H1 (cell line): ENCODE measurements around the gene PANX2. TPM values are rescaled to one million over a fixed set of nuclear protein-coding genes. Genes with fewer than 3 reads are reported as not detected.

ENCODE experiments used
- CTCF ChIA-PET: fragments of 300-600 bp; sonication (Branson Sonifier 250); formaldehyde crosslinking; loops from one replicate; lab custom pipeline; 2021; ENCODE audit not compliant: partially characterized antibody; lab: Charles Lee
- POLR2A ChIA-PET: fragments of 300-600 bp; sonication (Branson Sonifier 250); formaldehyde crosslinking; loops from one replicate; lab custom pipeline; 2021; ENCODE audit warnings: inconsistent platforms; ENCODE audit not compliant: partially characterized antibody; lab: Charles Lee
- DNase-seq, 2 experiments: peaks; one replicate each; pipeline versions ENCODE4 v3.0.0 to v3.0.0-alpha.2; 2010 to 2022; ENCODE audit warnings: low spot score in 2 of 2, low read depth in 1 of 2, mixed read lengths in 1 of 2
- FAIRE-seq: peaks from 2 replicates; lab custom pipeline; 2011; peaks lifted over from hg19 to GRCh38; lab: Jason Lieb, UNC
- H2AFZ ChIP-seq: 2 replicates; pipeline ENCODE4 v1.8.1; 2012; ENCODE audit warnings: low read length, inconsistent platforms
- H2AK5ac ChIP-seq: 2 replicates; pipeline ENCODE4 v1.6.1; 2013; ENCODE audit warnings: low read depth, low read length
- H2BK120ac ChIP-seq: replicated peaks from 2 replicates; pipeline ENCODE3; 2013; ENCODE audit warnings: low read depth, low read length, inconsistent platforms
- H2BK12ac ChIP-seq: 2 replicates; pipeline ENCODE4 v1.6.1; 2013; ENCODE audit warnings: low read depth, low read length
- H2BK15ac ChIP-seq: 2 replicates; pipeline ENCODE4 v1.6.1; 2013; ENCODE audit warnings: low read length
- H2BK20ac ChIP-seq: 2 replicates; pipeline ENCODE4 v1.6.1; 2013; ENCODE audit warnings: low read length
- H2BK5ac ChIP-seq: 2 replicates; pipeline ENCODE4 v1.6.1; 2013; ENCODE audit warnings: low read depth, low read length
- H3K14ac ChIP-seq: 2 replicates; pipeline ENCODE4 v1.6.1; 2013; ENCODE audit warnings: inconsistent platforms; ENCODE audit not compliant: insufficient read length
- H3K18ac ChIP-seq: 2 replicates; pipeline ENCODE4 v1.6.1; 2013; ENCODE audit warnings: low read length; ENCODE audit errors: extremely low read depth
- H3K23ac ChIP-seq: 2 replicates; pipeline ENCODE4 v1.6.1; 2013; ENCODE audit warnings: inconsistent platforms; ENCODE audit not compliant: insufficient read length
- H3K23me2 ChIP-seq: 2 replicates; pipeline ENCODE4 v1.6.1; 2013; ENCODE audit warnings: low read depth, low read length
- H3K27ac ChIP-seq: 2 replicates; pipeline ENCODE4 v1.6.1; 2011; ENCODE audit warnings: low read depth, low read length, inconsistent platforms
- H3K27me3 ChIP-seq, 4 experiments: replicated peaks in 1 of 4; 1 replicate in 1 of 4; 2 replicates in 3 of 4; pipeline versions ENCODE4 v1.6.1 to v1.8.1; 2011 to 2013; ENCODE audit warnings: low read length in 3 of 4, mild to moderate bottlenecking in 3 of 4, inconsistent platforms in 2 of 4, mixed read lengths in 2 of 4, moderate library complexity in 1 of 4; ENCODE audit not compliant: control insufficient read depth in 3 of 4, insufficient read depth in 3 of 4; ENCODE audit errors: extremely low read depth in 1 of 4
- H3K36me3 ChIP-seq, 4 experiments: 2 replicates each; pipeline versions ENCODE4 v1.6.1 to v1.8.1; 2011 to 2013; ENCODE audit warnings: mild to moderate bottlenecking in 4 of 4, low read length in 3 of 4, moderate library complexity in 2 of 4, control low read depth in 1 of 4, inconsistent platforms in 1 of 4; ENCODE audit not compliant: insufficient read depth in 4 of 4, control insufficient read depth in 2 of 4
- H3K4ac ChIP-seq: replicated peaks from 2 replicates; pipeline ENCODE3; 2013; ENCODE audit warnings: low read length, low read depth, mixed read lengths, inconsistent platforms; ENCODE audit not compliant: insufficient read length
- H3K4me1 ChIP-seq, 4 experiments: replicated peaks in 1 of 4; 1 replicate in 1 of 4; 2 replicates in 3 of 4; pipeline versions ENCODE4 v1.6.1 to v1.8.1; 2011 to 2013; ENCODE audit warnings: low read length in 3 of 4, inconsistent platforms in 2 of 4, mixed read lengths in 1 of 4; ENCODE audit not compliant: insufficient read depth in 4 of 4, control insufficient read depth in 3 of 4
- H3K4me2 ChIP-seq, 2 experiments: 2 replicates each; pipeline versions ENCODE4 v1.6.1 to v1.8.1; 2011 to 2013; ENCODE audit warnings: low read depth in 2 of 2, low read length in 2 of 2, control low read depth in 1 of 2, inconsistent platforms in 1 of 2, mild to moderate bottlenecking in 1 of 2; ENCODE audit not compliant: insufficient read depth in 1 of 2
- H3K4me3 ChIP-seq, 4 experiments: fragments of 200-600, 300-600 bp in 1 of 4; sonication (generic), shearing (Covaris generic), sonication (Bioruptor Twin) in 1 of 4; 2 replicates each; pipeline versions ENCODE4 v1.5.1 to v1.8.1; 2011 to 2016; ENCODE audit warnings: low read length in 4 of 4, low read depth in 3 of 4, control low read depth in 2 of 4, inconsistent platforms in 2 of 4, mild to moderate bottlenecking in 2 of 4, mixed read lengths in 1 of 4, moderate library complexity in 1 of 4; ENCODE audit not compliant: insufficient read depth in 2 of 4; ENCODE audit errors: extremely low read depth in 1 of 4
- H3K56ac ChIP-seq: replicated peaks from 2 replicates; pipeline ENCODE3; 2013; ENCODE audit warnings: low read depth, mild to moderate bottlenecking, mixed read lengths, low read length, inconsistent platforms; ENCODE audit not compliant: insufficient read length
- H3K79me1 ChIP-seq: 2 replicates; pipeline ENCODE4 v1.6.1; 2013; ENCODE audit warnings: low read depth, low read length, control low read depth
- H3K79me2 ChIP-seq, 2 experiments: 2 replicates each; pipeline versions ENCODE4 v1.6.1 to v1.8.1; 2012 to 2013; ENCODE audit warnings: low read length in 2 of 2, mild to moderate bottlenecking in 2 of 2, inconsistent platforms in 1 of 2; ENCODE audit not compliant: insufficient read depth in 2 of 2, control insufficient read depth in 1 of 2
- H3K9ac ChIP-seq, 4 experiments: replicated peaks in 1 of 4; 1 replicate in 1 of 4; 2 replicates in 3 of 4; pipeline versions ENCODE4 v1.6.1 to v1.8.1; 2011 to 2013; ENCODE audit warnings: low read depth in 3 of 4, low read length in 3 of 4, control low read depth in 2 of 4, mild to moderate bottlenecking in 2 of 4, moderate library complexity in 2 of 4, inconsistent platforms in 1 of 4; ENCODE audit errors: extremely low read depth in 1 of 4
- H3K9me3 ChIP-seq, 2 experiments: 2 replicates each; pipeline versions ENCODE4 v1.6.1 to v1.8.1; 2012 to 2013; ENCODE audit warnings: mild to moderate bottlenecking in 2 of 2, moderate library complexity in 2 of 2, control low read depth in 1 of 2, inconsistent platforms in 1 of 2, low read depth in 1 of 2, low read length in 1 of 2, mixed read lengths in 1 of 2; ENCODE audit not compliant: insufficient read depth in 2 of 2
- H4K20me1 ChIP-seq, 2 experiments: replicated peaks in 1 of 2; 2 replicates each; pipeline versions ENCODE3 to v1.8.1; 2011 to 2013; ENCODE audit warnings: inconsistent platforms in 2 of 2, low read length in 2 of 2, mild to moderate bottlenecking in 1 of 2; ENCODE audit not compliant: insufficient read depth in 2 of 2, control insufficient read depth in 1 of 2
- H4K5ac ChIP-seq: 2 replicates; pipeline ENCODE4 v1.6.1; 2013; ENCODE audit warnings: low read length, low read depth, mixed read lengths, inconsistent platforms; ENCODE audit not compliant: insufficient read length
- H4K8ac ChIP-seq: 2 replicates; pipeline ENCODE4 v1.8.0; 2013; ENCODE audit warnings: mild to moderate bottlenecking, moderate library complexity, low read length, inconsistent platforms; ENCODE audit not compliant: insufficient read depth; ENCODE audit errors: extremely low read depth
- H4K91ac ChIP-seq: replicated peaks from 2 replicates; pipeline ENCODE3; 2013; ENCODE audit warnings: low read length, mixed read lengths, inconsistent platforms; ENCODE audit not compliant: insufficient read length
- CBX5 ChIP-seq: fragments of 300-800, 300-1000 bp; sonication (generic); IDR thresholded peaks from 2 replicates; pipeline ENCODE4 v1.7.1; 2016; ENCODE audit warnings: antibody characterized with exemption, low read length, low read depth
- SIN3A ChIP-seq, 2 experiments: IDR thresholded peaks in 1 of 2; conservative IDR thresholded peaks in 1 of 2; 2 replicates each; pipeline ENCODE4 v1.6.1; 2011 to 2012; ENCODE audit warnings: low read length in 2 of 2, improper control_type of control experiment in 1 of 2, low read depth in 1 of 2, mild to moderate bottlenecking in 1 of 2
- TAF7 ChIP-seq: optimal IDR thresholded peaks from 2 replicates; pipeline ENCODE3; 2011; ENCODE audit warnings: low read depth, mild to moderate bottlenecking, inconsistent platforms, low read length, moderate library complexity, borderline replicate concordance
- WGBS, 2 experiments: shearing (Covaris generic) in 1 of 2; methylation state at CpG; one replicate each; pipeline versions ENCODE4 v1.1.6 to v1.1.7; 2013 to 2015; ENCODE audit warnings: low lambda C conversion rate in 2 of 2, mixed read lengths in 2 of 2, inconsistent platforms in 1 of 2, low coverage in 1 of 2, missing lambda C conversion rate in 1 of 2; ENCODE audit not compliant: insufficient replicate concordance in 2 of 2, insufficient coverage in 1 of 2, insufficient read length in 1 of 2; ENCODE audit errors: extremely low coverage in 1 of 2, missing lambda C conversion rate in 1 of 2; 5-methylcytosine and 5-hydroxymethylcytosine counted together
- polyA plus RNA-seq, 7 experiments: library from polyadenylated mRNA; depleted of rRNA in 3 of 7; stranded (reverse) in 5 of 7; unstranded in 2 of 7; fragments of >200 nt in 5 of 7; fragments of 200-250 nt in 2 of 7; gene quantifications; 1 replicate in 5 of 7; 2 replicates in 1 of 7; 4 replicates in 1 of 7; pipeline versions ENCODE4 v1.2.1 to v1.2.3, GENCODE V29; 2011 to 2013; ENCODE audit warnings: missing spikeins in 2 of 7, mixed read lengths in 2 of 7
- total RNA-seq: library from RNA; stranded (reverse); fragmentation: NEBNext Ultra II Directional; extraction: Animal tissue kit (Norgen Biotek cat#: 25700); gene quantifications from 2 replicates; pipeline ENCODE4 v1.2.1, GENCODE V29; 2021

Gene PANX2
- total and polyA plus RNA-seq, 2 of the 8 experiments (the other 6 are each of a cell fraction or from before 2014, with no cell fraction given) = 3.5 to 5.0 TPM

- Histone ChIP-seq H3K27me3 (no peaks in the 10 kb centered on the region), H3K4me1 (peaks cover 0 to 11% (median 2%) of the 10 kb centered on the region in 4 experiments; a peak in 3 of 7 replicates), H3K4ac (no peak overlapping the region), H3K27ac (no peak overlapping the region), H2BK12ac (no peak overlapping the region), H4K5ac (no peak overlapping the region), H3K9ac (no peak overlapping the region), H3K23me2 (no peaks in the 10 kb centered on the region), H3K9me3 (no peaks in the 10 kb centered on the region; a peak in 1 of 4 replicates), H2BK20ac (no peak overlapping the region), H4K91ac (no peak overlapping the region), H3K79me2 (no peaks in the 10 kb centered on the region; a peak in 1 of 4 replicates), H3K4me2 (no peak overlapping the region), H2BK120ac (no peak overlapping the region), H3K56ac (no peak overlapping the region), H3K14ac (no peak overlapping the region), H3K36me3 (peaks cover 7 to 41% (median 29%) of the 10 kb centered on the region in 4 experiments), H2AFZ (no peak overlapping the region), H2BK5ac (no peak overlapping the region), H2BK15ac (no peak overlapping the region), H3K79me1 (peaks cover 2% of the 10 kb centered on the region; the same call in 1 of the 2 replicates), H3K18ac (no peak overlapping the region; the same call in 1 of the 2 replicates), H2AK5ac (no peak overlapping the region), H3K23ac (no peak overlapping the region), H4K8ac (peak overlapping the region; percentile 62), H4K20me1 (peaks cover 7 to 32% of the 10 kb centered on the region in 2 experiments), H3K4me3 (no peak overlapping the region)
- CTCF ChIA-PET = interaction anchor here (1.2 to 9.2 kb wide), 5 partner anchors 11 to 72 kb away, joined by 4 to 77 read pairs (median 6); no protein-coding TSS in a partner anchor
- FAIRE-seq (no peak), DNase-seq (peak in 1 of 2 experiments; percentile 45)
- WGBS, 2 experiments = 93% methylated on average over 23 of the region's 25 CpGs; no CpG with 5 or more reads in 1 of the 2 experiments
- POLR2A ChIA-PET = interaction anchor here (0.6 to 2.9 kb wide), 4 partner anchors 12 to 166 kb away, joined by 3 to 9 read pairs (median 3); no protein-coding TSS in a partner anchor
- no peak for TF ChIP-seq CBX5
- no peak for TF ChIP-seq TAF7
- TF ChIP-seq SIN3A (conservative IDR thresholded peaks at IDR 0.05 in 1 of 2, IDR thresholded peaks at IDR 0.05 in 1 of 2; ENCODE audit: low read depth in 1 of 2, low read length in 2 of 2) = no peak
Measured at GRCh38 chr22:50219800-50220602, 49.5 kb downstream of the PANX2 start.
